Subcutaneous abdominal adipose tissue (tissue), 5 donors: ENCODE data around the gene P3H1.

Experiments
- H3K27ac ChIP-seq: one replicate; pipeline ENCODE4 v1.7.0; 2013; ENCODE audit warnings: low read depth, mild to moderate bottlenecking, inconsistent platforms, low read length, moderate library complexity
- H3K27me3 ChIP-seq, 5 donors: one replicate each; pipeline ENCODE4 v1.7.0; 2013; ENCODE audit warnings: low read length in 5 of 5, inconsistent platforms in 1 of 5; ENCODE audit not compliant: control insufficient read depth in 5 of 5, insufficient read depth in 4 of 5
- H3K36me3 ChIP-seq, 5 donors: one replicate each; pipeline ENCODE4 v1.7.0; 2013; ENCODE audit warnings: low read length in 5 of 5; ENCODE audit not compliant: control insufficient read depth in 5 of 5, insufficient read depth in 5 of 5
- H3K4me1 ChIP-seq, 5 donors: one replicate each; pipeline ENCODE4 v1.7.0; 2013; ENCODE audit warnings: low read length in 5 of 5, mild to moderate bottlenecking in 3 of 5, moderate library complexity in 1 of 5; ENCODE audit not compliant: control insufficient read depth in 5 of 5, insufficient read depth in 5 of 5
- H3K4me3 ChIP-seq, 5 donors: one replicate each; pipeline ENCODE4 v1.7.0; 2013; ENCODE audit warnings: low read length in 5 of 5, low read depth in 1 of 5
- H3K9ac ChIP-seq, 5 donors: one replicate each; pipeline ENCODE4 v1.7.0; 2013; ENCODE audit warnings: low read length in 5 of 5, mild to moderate bottlenecking in 4 of 5, moderate library complexity in 3 of 5
- H3K9me3 ChIP-seq, 5 donors: one replicate each; pipeline ENCODE4 v1.7.0; 2013; ENCODE audit warnings: low read length in 5 of 5; ENCODE audit not compliant: control insufficient read depth in 5 of 5
- donor health status: healthy.
- donor health status: healthy.
- donor health status: healthy.
- donor health status: healthy.
- donor health status: healthy.

The P3H1 gene

DNA sequence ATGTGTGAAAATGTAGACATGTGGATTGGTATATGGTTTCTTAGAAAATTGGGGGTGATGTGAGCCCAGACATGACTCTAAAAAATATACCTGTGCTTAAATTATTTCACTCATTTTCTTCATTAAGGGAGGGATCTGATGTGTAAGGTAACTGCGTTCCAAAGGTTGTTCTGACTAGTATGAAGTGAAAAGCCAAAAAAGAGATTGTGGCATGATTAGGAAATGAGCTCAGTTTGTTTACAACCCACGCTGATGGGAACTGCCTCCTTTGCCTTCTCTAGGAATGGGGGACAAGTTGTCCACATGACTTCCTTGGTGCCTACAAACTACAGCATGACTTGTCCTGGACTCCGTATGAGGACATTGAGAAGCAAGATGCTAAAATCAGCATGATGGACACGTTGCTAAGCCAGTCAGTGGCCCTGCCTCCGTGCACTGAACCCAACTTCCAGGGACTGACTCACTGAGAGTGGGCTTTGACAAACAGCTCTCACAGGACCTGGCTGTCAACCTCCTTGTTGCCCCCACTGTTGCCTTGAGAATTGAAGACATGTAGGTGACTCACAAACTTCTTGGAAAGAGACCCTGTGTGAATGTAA is 8.2 kb upstream of the P3H1 start:
- Histone ChIP-seq H3K27ac (no peak overlapping the region), H3K9ac (no peak overlapping the region), H3K27me3 (no peaks in the 10 kb centered on the region), H3K36me3 (peaks cover 26 to 47% (median 36%) of the 10 kb centered on the region in 5 donors), H3K9me3 (no peaks in the 10 kb centered on the region), H3K4me3 (no peak overlapping the region), H3K4me1 (no peaks in the 10 kb centered on the region)

DNA sequence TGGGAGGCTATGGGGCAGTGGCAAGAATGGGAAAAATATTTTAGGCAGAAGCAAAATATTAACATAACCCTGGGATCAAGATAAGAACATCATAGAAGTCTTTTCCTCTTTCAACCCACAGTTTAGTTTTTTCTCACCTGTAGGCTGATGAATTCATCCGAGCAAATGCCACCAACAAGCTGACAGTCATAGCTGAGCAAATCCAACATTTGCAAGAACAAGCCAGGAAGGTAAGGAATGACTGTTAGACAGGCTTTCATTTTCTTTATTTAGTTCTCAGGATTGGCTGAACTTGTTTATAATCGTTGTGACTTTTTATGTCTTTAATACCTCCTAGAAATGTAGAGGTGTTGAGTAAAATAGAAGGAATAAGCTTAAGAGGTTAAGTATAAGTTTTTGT is 6.6 kb upstream of the P3H1 start:
- Histone ChIP-seq H3K27ac (no peak overlapping the region), H3K9ac (no peak overlapping the region), H3K9me3 (no peaks in the 10 kb centered on the region), H3K27me3 (no peaks in the 10 kb centered on the region), H3K4me3 (no peak overlapping the region), H3K4me1 (peaks cover 0 to 5% (median 1%) of the 10 kb centered on the region in 5 donors), H3K36me3 (peaks cover 26 to 45% (median 34%) of the 10 kb centered on the region in 5 donors)

DNA sequence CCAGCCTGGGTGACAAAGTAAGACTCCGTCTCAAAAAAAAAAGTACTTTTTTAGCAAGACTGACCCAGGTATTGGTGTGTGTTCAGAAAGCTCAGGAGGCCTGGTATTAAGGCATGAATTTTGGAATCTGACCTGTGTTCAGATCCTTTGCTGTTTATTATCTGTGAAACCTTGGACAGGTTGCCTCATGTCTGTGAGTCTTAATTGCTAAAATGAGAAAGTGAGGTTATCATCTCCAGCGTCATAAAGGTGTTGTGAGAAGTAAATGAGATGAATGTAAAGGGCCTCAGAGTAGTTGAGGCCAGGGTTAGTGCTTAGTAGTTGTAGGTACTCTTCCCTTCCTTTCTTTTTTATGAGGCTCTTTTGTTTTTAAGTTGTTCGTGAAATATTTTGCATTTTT is 3.0 kb upstream of the P3H1 start:
- H3K27me3 ChIP-seq: no peaks in the 10 kb centered on the region

DNA sequence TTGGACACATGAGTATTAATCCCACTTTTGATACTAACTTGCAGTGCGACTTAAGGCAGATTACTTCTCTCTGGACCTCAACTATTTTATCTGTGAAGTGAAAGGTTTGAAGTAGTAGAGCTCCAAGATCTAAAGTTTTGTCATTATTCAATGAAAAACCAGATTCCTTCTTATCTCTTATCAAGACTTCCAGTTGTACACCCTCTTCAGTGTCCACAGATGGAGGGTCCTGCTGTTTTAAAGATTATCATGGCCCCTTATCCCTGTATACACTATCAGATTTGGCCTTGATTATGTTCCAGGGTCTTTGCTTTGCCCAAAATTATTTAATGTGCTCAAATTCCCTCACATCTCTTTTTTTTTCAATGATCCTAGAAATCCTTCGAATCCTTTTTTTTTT is 1.3 kb upstream of the P3H1 start:
- Histone ChIP-seq H3K9ac (peak overlapping the region in 4 of 5 donors; percentile 96 to 99 (median 97)), H3K36me3 (peaks cover 0 to under 1% (median 0%) of the 10 kb centered on the region in 5 donors), H3K4me1 (peaks cover 4 to 37% (median 33%) of the 10 kb centered on the region in 5 donors), H3K27me3 (no peaks in the 10 kb centered on the region), H3K27ac (no peak overlapping the region), H3K4me3 (peak overlapping the region; percentile 95 to 100 (median 99)), H3K9me3 (no peaks in the 10 kb centered on the region)

More for the DNA sequence above, 3.0 kb upstream of the P3H1 start:
- Histone ChIP-seq H3K4me3 (no peak overlapping the region), H3K4me1 (peaks cover 4 to 33% (median 29%) of the 10 kb centered on the region in 5 donors), H3K27ac (no peak overlapping the region), H3K36me3 (peaks cover 6 to 14% (median 7%) of the 10 kb centered on the region in 5 donors), H3K9me3 (no peaks in the 10 kb centered on the region), H3K9ac (no peak overlapping the region)

DNA sequence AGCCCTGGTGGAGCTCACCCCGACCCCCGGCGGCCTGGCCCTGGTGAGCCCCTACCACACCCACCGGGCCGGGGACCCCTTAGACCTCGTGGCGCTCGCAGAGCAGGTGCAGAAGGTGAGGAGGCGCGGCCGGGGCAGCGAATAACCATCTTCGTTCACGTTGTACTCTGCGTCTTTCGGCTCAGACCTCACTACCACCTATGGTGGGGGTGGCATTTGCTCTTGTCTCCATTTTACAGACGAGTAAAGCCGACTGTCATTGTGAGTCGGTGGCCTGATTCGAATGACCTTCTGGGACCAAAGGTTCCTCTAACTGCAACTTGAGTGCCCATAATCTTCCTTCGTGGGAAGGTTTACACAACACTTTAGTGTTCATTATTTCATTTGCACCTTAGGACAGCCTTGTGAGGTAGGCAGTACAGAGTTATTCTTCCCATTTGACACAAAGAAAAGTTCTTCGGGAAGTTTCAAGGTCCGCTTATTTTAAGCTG is 727 bp upstream of the P3H1 start:
- peak overlapping the region; percentile 90 for H3K27ac ChIP-seq
- H3K4me1 ChIP-seq: peaks cover 4 to 37% (median 34%) of the 10 kb centered on the region in 5 donors
- H3K36me3 ChIP-seq: peaks cover 0 to under 1% (median 0%) of the 10 kb centered on the region in 5 donors
- no peaks in the 10 kb centered on the region for H3K27me3 ChIP-seq
- peak overlapping the region; percentile 95 to 100 (median 99) for H3K4me3 ChIP-seq
- H3K9me3 ChIP-seq: no peaks in the 10 kb centered on the region
- H3K9ac ChIP-seq: peak overlapping the region; percentile 63 to 99 (median 96)

DNA sequence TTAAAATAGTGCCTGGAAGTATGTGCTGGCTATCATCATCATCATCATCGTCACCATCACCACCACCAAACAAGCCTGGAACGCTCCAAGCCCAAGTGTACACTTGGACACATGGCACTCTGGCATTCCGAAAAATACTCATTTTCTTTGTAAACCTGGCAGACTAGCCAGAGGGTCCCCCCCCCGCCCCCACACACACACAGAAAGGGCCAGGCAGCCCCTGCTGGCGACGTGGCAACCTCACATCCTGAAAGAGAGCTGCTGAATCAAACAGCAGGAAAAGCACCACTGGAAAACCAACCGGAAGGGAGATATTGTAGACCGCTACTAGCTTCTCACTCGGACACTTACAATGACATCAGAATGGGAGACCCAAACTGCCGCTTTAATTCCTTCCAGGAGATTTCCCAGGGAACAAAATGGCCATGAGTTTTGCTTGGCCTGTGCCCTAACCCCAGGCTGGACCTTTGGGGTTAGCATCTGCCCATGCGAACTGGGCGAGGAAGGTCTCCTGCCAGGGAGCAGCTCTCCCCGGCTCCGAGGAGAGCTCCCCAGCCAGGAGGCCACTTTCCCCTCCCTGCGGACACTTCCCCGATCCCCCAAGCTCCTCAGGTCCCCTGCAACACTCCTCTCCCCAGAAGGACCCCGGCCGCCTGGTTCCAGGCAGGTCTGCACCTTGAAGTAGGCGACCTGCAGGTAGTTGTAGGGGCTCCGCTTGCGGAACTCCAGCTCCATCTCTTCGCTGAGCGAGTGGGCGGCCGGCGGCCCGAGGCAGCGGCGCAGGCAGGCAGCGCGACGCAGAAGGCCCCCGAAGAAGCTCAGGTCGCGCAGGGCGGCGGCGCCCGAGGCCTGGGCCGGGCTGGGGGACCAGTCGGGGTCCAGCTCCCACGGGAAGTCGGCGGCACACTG is 742 bp downstream of the P3H1 start:
- H3K27me3 ChIP-seq: no peaks in the 10 kb centered on the region
- H3K27ac ChIP-seq: peak overlapping the region; percentile 67
- peak overlapping the region; percentile 86 to 100 (median 96) for H3K4me3 ChIP-seq
- no peaks in the 10 kb centered on the region for H3K9me3 ChIP-seq
- H3K36me3 ChIP-seq: peaks cover 0 to 8% (median 0%) of the 10 kb centered on the region in 5 donors
- H3K9ac ChIP-seq: peak overlapping the region; percentile 77 to 95 (median 86)
- peaks cover 6 to 38% (median 36%) of the 10 kb centered on the region in 5 donors for H3K4me1 ChIP-seq

DNA sequence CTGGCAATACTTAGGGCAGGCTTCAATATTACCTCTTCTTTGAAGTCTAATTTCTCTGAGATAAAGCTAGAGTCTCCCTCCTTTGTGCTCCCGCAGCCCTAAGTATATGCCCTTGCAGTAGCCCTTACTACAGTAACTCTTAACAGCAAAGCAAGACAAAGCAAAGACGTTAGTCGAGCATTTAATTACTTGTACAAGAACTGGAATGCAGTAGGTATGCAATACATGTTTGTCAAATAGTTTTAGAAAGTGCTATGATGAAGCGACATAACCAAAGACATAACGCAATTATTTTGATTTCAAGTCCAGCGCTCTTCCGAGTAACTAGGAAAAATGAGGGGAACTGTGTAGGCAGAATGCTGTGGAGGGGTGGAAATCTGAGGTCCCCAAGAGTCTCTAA is 1.6 kb downstream of the P3H1 start:
- Histone ChIP-seq H3K9me3 (no peaks in the 10 kb centered on the region), H3K27ac (peak overlapping the region; percentile 67), H3K4me3 (peak overlapping the region; percentile 86 to 100 (median 96)), H3K9ac (peak overlapping the region in 4 of 5 donors; percentile 77 to 95 (median 89)), H3K4me1 (peaks cover 6 to 38% (median 36%) of the 10 kb centered on the region in 5 donors), H3K27me3 (no peaks in the 10 kb centered on the region), H3K36me3 (peaks cover 0 to 11% (median 0%) of the 10 kb centered on the region in 5 donors)

DNA sequence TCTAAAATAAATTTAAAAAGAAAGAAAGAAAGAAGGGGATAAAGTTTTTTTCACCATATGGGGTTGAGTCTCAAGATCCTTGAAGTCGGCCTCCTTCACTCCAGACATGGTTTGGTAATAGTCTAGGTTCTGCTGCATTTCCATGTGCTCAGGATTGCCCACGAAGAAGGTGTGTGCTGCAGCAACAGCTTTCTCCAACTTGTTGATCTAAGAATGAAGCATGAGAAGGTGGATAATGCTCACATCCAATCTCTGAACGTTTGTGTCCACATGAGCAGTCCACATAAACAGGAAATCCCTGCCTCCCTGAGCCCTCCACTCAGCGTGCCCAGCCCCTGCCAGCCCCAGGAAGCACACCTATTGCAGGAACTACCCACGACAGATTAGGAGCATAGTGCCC is 4.6 kb downstream of the P3H1 start:
- no peak overlapping the region for H3K4me3 ChIP-seq
- no peak overlapping the region for H3K9ac ChIP-seq
- H3K36me3 ChIP-seq: peaks cover 12 to 31% (median 21%) of the 10 kb centered on the region in 5 donors
- peaks cover 2 to 27% (median 23%) of the 10 kb centered on the region in 5 donors for H3K4me1 ChIP-seq
- H3K9me3 ChIP-seq: no peaks in the 10 kb centered on the region
- no peak overlapping the region for H3K27ac ChIP-seq
- no peaks in the 10 kb centered on the region for H3K27me3 ChIP-seq

DNA sequence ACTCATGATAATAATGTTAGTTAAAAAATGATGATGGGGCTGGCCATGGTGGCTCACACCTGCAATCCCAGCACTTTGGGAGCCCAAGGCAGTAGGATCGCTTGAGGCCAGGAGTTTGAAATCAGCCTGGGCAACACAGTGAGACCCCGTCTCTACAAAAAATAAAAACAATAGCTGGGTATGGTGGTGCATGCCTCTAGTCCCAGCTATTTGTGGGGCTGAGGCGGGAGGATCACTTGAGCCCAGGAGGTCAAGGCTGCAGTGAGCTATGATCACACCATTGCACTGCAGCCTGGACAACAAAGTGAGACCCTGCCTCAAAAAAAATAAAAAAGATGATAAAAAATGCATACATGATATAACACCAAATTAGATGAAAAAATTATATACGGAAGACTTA is 5.3 kb downstream of the P3H1 start:
- Histone ChIP-seq H3K4me1 (peaks cover 2 to 29% (median 23%) of the 10 kb centered on the region in 5 donors), H3K36me3 (peaks cover 12 to 37% (median 24%) of the 10 kb centered on the region in 5 donors), H3K27me3 (no peaks in the 10 kb centered on the region), H3K27ac (no peak overlapping the region), H3K9ac (no peak overlapping the region), H3K4me3 (no peak overlapping the region), H3K9me3 (no peaks in the 10 kb centered on the region)

DNA sequence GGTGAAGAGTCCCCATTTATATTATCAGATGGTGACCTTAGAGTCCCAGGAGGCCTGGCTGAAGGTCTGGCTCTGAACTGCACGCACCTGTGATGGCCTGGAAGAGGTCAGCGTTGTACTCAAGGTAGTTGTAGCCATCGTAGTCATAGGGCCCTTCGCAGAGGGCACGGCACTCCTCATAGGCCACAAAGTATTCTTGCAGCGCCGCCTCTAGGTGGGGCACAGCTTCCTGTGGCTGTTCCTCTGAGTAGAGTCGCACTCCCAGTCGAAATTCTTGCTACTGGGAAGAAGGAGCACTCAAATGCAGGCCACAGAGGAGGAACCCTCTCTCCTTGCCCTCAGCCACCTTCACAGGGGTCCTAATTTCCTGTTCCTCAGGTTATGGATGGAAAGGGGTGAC is 7.7 kb downstream of the P3H1 start:
- H3K9ac ChIP-seq: no peak overlapping the region
- H3K4me1 ChIP-seq: peaks cover 0 to 9% (median 2%) of the 10 kb centered on the region in 5 donors
- no peaks in the 10 kb centered on the region for H3K27me3 ChIP-seq
- H3K9me3 ChIP-seq: no peaks in the 10 kb centered on the region
- H3K4me3 ChIP-seq: no peak overlapping the region
- no peak overlapping the region for H3K27ac ChIP-seq
- H3K36me3 ChIP-seq: peaks cover 12 to 61% (median 48%) of the 10 kb centered on the region in 5 donors
